WERI-Rb-1 (cell line): ENCODE measurements around the gene PPP1R16B.

Experiments
- DNase-seq: peaks from one replicate; pipeline ENCODE4 v3.0.0-alpha.2; 2020
- H3K27ac ChIP-seq: fragments of 250-450 bp; sonication (Bioruptor Pico); 2 replicates; pipeline ENCODE4 v1.5.1; 2020; ENCODE audit warnings: mild to moderate bottlenecking, moderate library complexity
- H3K27me3 ChIP-seq: fragments of 250-450 bp; sonication (Bioruptor Pico); 2 replicates; pipeline ENCODE4 v1.5.1; 2021; ENCODE audit warnings: mild to moderate bottlenecking, low read depth, moderate library complexity; ENCODE audit not compliant: insufficient read depth, severe bottlenecking
- H3K36me3 ChIP-seq: fragments of 250-450 bp; sonication (Bioruptor Pico); 2 replicates; pipeline ENCODE4 v1.5.1; 2020; ENCODE audit warnings: mild to moderate bottlenecking, moderate library complexity
- H3K4me3 ChIP-seq: 2 replicates; pipeline ENCODE4 v1.5.1; 2011; ENCODE audit warnings: low read depth, mild to moderate bottlenecking, control low read depth, low read length
- H3K9me3 ChIP-seq: fragments of 250-450 bp; sonication (Bioruptor Pico); 2 replicates; pipeline ENCODE4 v1.5.1; 2021; ENCODE audit warnings: mild to moderate bottlenecking, moderate library complexity; ENCODE audit not compliant: severe bottlenecking
- CTCF ChIP-seq: IDR thresholded peaks from 2 replicates; pipeline ENCODE4 v1.5.1; 2011; ENCODE audit warnings: low read depth, mild to moderate bottlenecking, control low read depth, inconsistent platforms, low read length

PPP1R16B gene

GRCh38 chr20:38969708-38970107 is 164.2 kb downstream of the PPP1R16B start:
- no peak for TF ChIP-seq CTCF
- Histone ChIP-seq H3K36me3 (peaks cover 14% of the 10 kb centered on the region), H3K27me3 (no peaks in the 10 kb centered on the region), H3K4me3 (no peak overlapping the region), H3K9me3 (no peaks in the 10 kb centered on the region), H3K27ac (no peak overlapping the region)
- no peak for DNase-seq

- no peaks in the 10 kb centered on the region for H3K9me3 ChIP-seq
- no peak for DNase-seq
- no peak for TF ChIP-seq CTCF
- H3K27ac ChIP-seq = no peak overlapping the region
- no peaks in the 10 kb centered on the region for H3K27me3 ChIP-seq
- H3K4me3 ChIP-seq = no peak overlapping the region
- H3K36me3 ChIP-seq = peaks cover 14% of the 10 kb centered on the region
Measured at GRCh38 chr20:38970302-38970701, 164.8 kb downstream of the PPP1R16B start.
